ENCODE data around the gene MRPS18C.

GRCh38 chr4:83418211-83418610 lies 37.6 kb upstream of the MRPS18C start:
- TF ChIP-seq CTCF (IDR thresholded peaks at IDR 0.05): no peak
- no peak for TF ChIP-seq POLR2AphosphoS5 (IDR thresholded peaks at IDR 0.05)
- no peak for TF ChIP-seq POLR2A (IDR thresholded peaks at IDR 0.05)

Measured in suprapubic skin (tissue), 4 donors.